ENCODE results near the gene TUBA3D.
"Not testable (repeated sequence)": the region's sequence is repeated elsewhere in the genome, so short reads cannot be mapped to it uniquely, and the experiment has no call there.

DNA sequence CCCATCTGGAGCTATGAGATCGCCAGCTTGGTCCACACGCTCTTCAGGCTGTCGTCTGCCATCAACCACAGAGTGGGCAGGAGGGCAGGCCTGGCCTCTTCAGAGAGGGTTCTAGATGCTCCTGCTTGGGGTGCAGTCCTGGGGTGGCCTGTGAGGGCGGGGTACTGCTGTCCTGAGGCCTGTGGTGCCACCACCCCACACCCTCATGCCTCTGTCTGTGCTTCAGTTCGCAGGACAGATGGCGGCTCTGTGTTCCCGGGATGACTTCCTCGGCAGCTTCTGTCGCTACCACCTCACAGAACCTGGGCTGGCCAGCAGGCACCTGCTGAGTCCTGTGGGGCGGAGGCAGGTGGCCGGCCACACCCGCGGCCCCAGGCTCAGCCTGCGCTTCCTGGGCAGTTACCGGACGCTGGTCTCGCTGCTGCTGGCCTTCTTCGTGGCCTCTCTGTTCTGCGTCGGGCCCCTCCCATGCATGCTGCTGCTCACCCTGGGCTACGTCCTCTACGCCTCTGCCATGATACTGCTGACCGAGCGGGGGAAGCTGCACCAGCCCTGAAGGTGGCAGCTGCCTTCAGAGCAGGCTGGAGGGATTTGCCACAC lies 44.1 kb downstream of the TUBA3D start:
- TF ChIP-seq, protein P1, sequence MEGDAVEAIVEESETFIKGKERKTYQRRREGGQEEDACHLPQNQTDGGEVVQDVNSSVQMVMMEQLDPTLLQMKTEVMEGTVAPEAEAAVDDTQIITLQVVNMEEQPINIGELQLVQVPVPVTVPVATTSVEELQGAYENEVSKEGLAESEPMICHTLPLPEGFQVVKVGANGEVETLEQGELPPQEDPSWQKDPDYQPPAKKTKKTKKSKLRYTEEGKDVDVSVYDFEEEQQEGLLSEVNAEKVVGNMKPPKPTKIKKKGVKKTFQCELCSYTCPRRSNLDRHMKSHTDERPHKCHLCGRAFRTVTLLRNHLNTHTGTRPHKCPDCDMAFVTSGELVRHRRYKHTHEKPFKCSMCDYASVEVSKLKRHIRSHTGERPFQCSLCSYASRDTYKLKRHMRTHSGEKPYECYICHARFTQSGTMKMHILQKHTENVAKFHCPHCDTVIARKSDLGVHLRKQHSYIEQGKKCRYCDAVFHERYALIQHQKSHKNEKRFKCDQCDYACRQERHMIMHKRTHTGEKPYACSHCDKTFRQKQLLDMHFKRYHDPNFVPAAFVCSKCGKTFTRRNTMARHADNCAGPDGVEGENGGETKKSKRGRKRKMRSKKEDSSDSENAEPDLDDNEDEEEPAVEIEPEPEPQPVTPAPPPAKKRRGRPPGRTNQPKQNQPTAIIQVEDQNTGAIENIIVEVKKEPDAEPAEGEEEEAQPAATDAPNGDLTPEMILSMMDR (IDR thresholded peaks at IDR 0.05), result not testable (repeated sequence)
- not testable (repeated sequence) for TF ChIP-seq POLR2A (IDR thresholded peaks at IDR 0.05)
